ENCODE measurements around the gene INA.

INA gene

GRCh38 chr10:103259989-103260388, 16.9 kb upstream of the INA start:
- H3K4ac ChIP-seq (ENCODE audit: low read depth in 1 of 2, low read length in 2 of 2) = no peak overlapping the region
- H3K4me1 ChIP-seq (ENCODE audit: control insufficient read depth, insufficient read depth, low read depth, low read length) = no peaks in the 10 kb centered on the region
- DNase-seq = no peak
- H3K4me3 ChIP-seq (ENCODE audit: insufficient read depth in 1 of 2, low read depth in 1 of 2, low read length in 2 of 2) = no peak overlapping the region
- H2BK120ac ChIP-seq (ENCODE audit: low read depth, low read length) = no peak overlapping the region
- no peak overlapping the region for H2BK15ac ChIP-seq (ENCODE audit: low read depth, poor library complexity, severe bottlenecking)
- H3K27ac ChIP-seq (ENCODE audit: low read length, poor library complexity, severe bottlenecking) = no peak overlapping the region
- H2BK5ac ChIP-seq (ENCODE audit: low read depth, low read length, poor library complexity, severe bottlenecking) = no peak overlapping the region
- no peak overlapping the region for H3K14ac ChIP-seq (ENCODE audit: low read length in 2 of 2)
- H3K4me2 ChIP-seq (ENCODE audit: low read length, poor library complexity, severe bottlenecking) = no peak overlapping the region
- 91% methylated on average over 5 of the region's 5 CpGs for WGBS
- H4K91ac ChIP-seq (ENCODE audit: low read length) = no peak overlapping the region
- no peaks in the 10 kb centered on the region for H3K79me1 ChIP-seq (replicated peaks; ENCODE audit: low read length, poor library complexity, severe bottlenecking)
- no peak overlapping the region for H3K23ac ChIP-seq (ENCODE audit: low read length in 2 of 2)
- H3K18ac ChIP-seq (ENCODE audit: low read depth in 1 of 2, low read length in 2 of 2) = no peak overlapping the region
- H4K8ac ChIP-seq (ENCODE audit: low read length) = no peak overlapping the region
- no peaks in the 10 kb centered on the region for H3K36me3 ChIP-seq (ENCODE audit: control insufficient read depth in 1 of 2, insufficient read depth in 2 of 2, low read depth in 1 of 2, low read length in 2 of 2)
- no peak overlapping the region for H3K9ac ChIP-seq (ENCODE audit: low read length)
- no peak overlapping the region for H2BK12ac ChIP-seq (ENCODE audit: low read length in 2 of 2)
- peaks cover 10% of the 10 kb centered on the region for H3K9me3 ChIP-seq (ENCODE audit: control insufficient read depth, low read length)
- peaks cover 8 to 33% of the 10 kb centered on the region in 2 experiments for H3K27me3 ChIP-seq (ENCODE audit: control insufficient read depth in 1 of 2, insufficient read depth in 1 of 2, low read length in 2 of 2)
- H2AK5ac ChIP-seq (ENCODE audit: low read length, severe bottlenecking) = no peak overlapping the region
- H2AFZ ChIP-seq (ENCODE audit: low read depth, low read length) = no peak overlapping the region

GRCh38 chr10:103262229-103262628, 14.7 kb upstream of the INA start:
- H2BK120ac ChIP-seq (ENCODE audit: low read depth, low read length) = no peak overlapping the region
- WGBS = 72% methylated on average over 1 of the region's 3 CpGs
- no peak overlapping the region for H2BK15ac ChIP-seq (ENCODE audit: low read depth, poor library complexity, severe bottlenecking)

GRCh38 chr10:103265717-103266329, 11.1 kb upstream of the INA start:
- no peaks in the 10 kb centered on the region for H3K79me1 ChIP-seq (replicated peaks; ENCODE audit: low read length, poor library complexity, severe bottlenecking)
- no peak overlapping the region for H3K18ac ChIP-seq (ENCODE audit: low read depth in 1 of 2, low read length in 2 of 2)
- DNase-seq = peak; percentile 76
- H2BK15ac ChIP-seq (ENCODE audit: low read depth, poor library complexity, severe bottlenecking) = no peak overlapping the region
- H4K91ac ChIP-seq (ENCODE audit: low read length) = no peak overlapping the region
- no peak overlapping the region for H3K9ac ChIP-seq (ENCODE audit: low read length)
- no peak overlapping the region for H2AFZ ChIP-seq (ENCODE audit: low read depth, low read length)
- no peak overlapping the region for H3K4me2 ChIP-seq (ENCODE audit: low read length, poor library complexity, severe bottlenecking)
- H2AK5ac ChIP-seq (ENCODE audit: low read length, severe bottlenecking) = no peak overlapping the region
- no peak overlapping the region for H3K27ac ChIP-seq (ENCODE audit: low read length, poor library complexity, severe bottlenecking)
- H3K4ac ChIP-seq (ENCODE audit: low read depth in 1 of 2, low read length in 2 of 2) = no peak overlapping the region
- H3K9me3 ChIP-seq (ENCODE audit: control insufficient read depth, low read length) = no peaks in the 10 kb centered on the region
- H3K4me3 ChIP-seq (ENCODE audit: insufficient read depth in 1 of 2, low read depth in 1 of 2, low read length in 2 of 2) = no peak overlapping the region
- 38% methylated on average over 11 of the region's 11 CpGs for WGBS
- H2BK12ac ChIP-seq (ENCODE audit: low read length in 2 of 2) = no peak overlapping the region
- H3K14ac ChIP-seq (ENCODE audit: low read length in 2 of 2) = no peak overlapping the region
- H3K4me1 ChIP-seq (ENCODE audit: control insufficient read depth, insufficient read depth, low read depth, low read length) = no peaks in the 10 kb centered on the region
- no peak overlapping the region for H3K23ac ChIP-seq (ENCODE audit: low read length in 2 of 2)
- H2BK120ac ChIP-seq (ENCODE audit: low read depth, low read length) = no peak overlapping the region
- no peak overlapping the region for H2BK5ac ChIP-seq (ENCODE audit: low read depth, low read length, poor library complexity, severe bottlenecking)
- no peak overlapping the region for H4K8ac ChIP-seq (ENCODE audit: low read length)
- H3K36me3 ChIP-seq (ENCODE audit: control insufficient read depth in 1 of 2, insufficient read depth in 2 of 2, low read depth in 1 of 2, low read length in 2 of 2) = no peaks in the 10 kb centered on the region
- peaks cover 17 to 67% of the 10 kb centered on the region in 2 experiments for H3K27me3 ChIP-seq (ENCODE audit: control insufficient read depth in 1 of 2, insufficient read depth in 1 of 2, low read length in 2 of 2)

More at GRCh38 chr10:103262229-103262628, 14.7 kb upstream of the INA start:
- Histone ChIP-seq H3K14ac (ENCODE audit: low read length in 2 of 2) (no peak overlapping the region), H3K23ac (ENCODE audit: low read length in 2 of 2) (no peak overlapping the region), H3K79me1 (replicated peaks; ENCODE audit: low read length, poor library complexity, severe bottlenecking) (no peaks in the 10 kb centered on the region), H3K27me3 (ENCODE audit: control insufficient read depth in 1 of 2, insufficient read depth in 1 of 2, low read length in 2 of 2) (peaks cover 17 to 51% of the 10 kb centered on the region in 2 experiments), H3K4me2 (ENCODE audit: low read length, poor library complexity, severe bottlenecking) (no peak overlapping the region), H3K9me3 (ENCODE audit: control insufficient read depth, low read length) (peaks cover 10% of the 10 kb centered on the region), H3K4ac (ENCODE audit: low read depth in 1 of 2, low read length in 2 of 2) (no peak overlapping the region), H4K8ac (ENCODE audit: low read length) (no peak overlapping the region), H2AK5ac (ENCODE audit: low read length, severe bottlenecking) (no peak overlapping the region), H3K36me3 (ENCODE audit: control insufficient read depth in 1 of 2, insufficient read depth in 2 of 2, low read depth in 1 of 2, low read length in 2 of 2) (no peaks in the 10 kb centered on the region), H2BK5ac (ENCODE audit: low read depth, low read length, poor library complexity, severe bottlenecking) (no peak overlapping the region), H4K91ac (ENCODE audit: low read length) (no peak overlapping the region), H3K4me1 (ENCODE audit: control insufficient read depth, insufficient read depth, low read depth, low read length) (no peaks in the 10 kb centered on the region), H2AFZ (ENCODE audit: low read depth, low read length) (no peak overlapping the region), H3K9ac (ENCODE audit: low read length) (no peak overlapping the region), H3K27ac (ENCODE audit: low read length, poor library complexity, severe bottlenecking) (no peak overlapping the region), H3K18ac (ENCODE audit: low read depth in 1 of 2, low read length in 2 of 2) (no peak overlapping the region), H2BK12ac (ENCODE audit: low read length in 2 of 2) (no peak overlapping the region), H3K4me3 (ENCODE audit: insufficient read depth in 1 of 2, low read depth in 1 of 2, low read length in 2 of 2) (no peak overlapping the region)
- DNase-seq = no peak

GRCh38 chr10:103273041-103273441, 3.9 kb upstream of the INA start:
- Histone ChIP-seq H4K8ac (ENCODE audit: low read length) (no peak overlapping the region), H2BK15ac (ENCODE audit: low read depth, poor library complexity, severe bottlenecking) (no peak overlapping the region), H3K9ac (ENCODE audit: low read length) (no peak overlapping the region), H3K4ac (ENCODE audit: low read depth in 1 of 2, low read length in 2 of 2) (no peak overlapping the region), H4K91ac (ENCODE audit: low read length) (no peak overlapping the region), H2BK5ac (ENCODE audit: low read depth, low read length, poor library complexity, severe bottlenecking) (no peak overlapping the region), H3K36me3 (ENCODE audit: control insufficient read depth in 1 of 2, insufficient read depth in 2 of 2, low read depth in 1 of 2, low read length in 2 of 2) (peaks cover 0 to 3% of the 10 kb centered on the region in 2 experiments), H3K9me3 (ENCODE audit: control insufficient read depth, low read length) (no peaks in the 10 kb centered on the region), H3K4me1 (ENCODE audit: control insufficient read depth, insufficient read depth, low read depth, low read length) (peaks cover 18% of the 10 kb centered on the region), H3K14ac (ENCODE audit: low read length in 2 of 2) (no peak overlapping the region), H3K27ac (ENCODE audit: low read length, poor library complexity, severe bottlenecking) (peak overlapping the region; percentile 39), H2BK120ac (ENCODE audit: low read depth, low read length) (no peak overlapping the region), H3K4me3 (ENCODE audit: insufficient read depth in 1 of 2, low read depth in 1 of 2, low read length in 2 of 2) (no peak overlapping the region), H3K79me1 (replicated peaks; ENCODE audit: low read length, poor library complexity, severe bottlenecking) (no peaks in the 10 kb centered on the region), H3K4me2 (ENCODE audit: low read length, poor library complexity, severe bottlenecking) (no peak overlapping the region), H3K23ac (ENCODE audit: low read length in 2 of 2) (no peak overlapping the region), H2AFZ (ENCODE audit: low read depth, low read length) (no peak overlapping the region), H2BK12ac (ENCODE audit: low read length in 2 of 2) (no peak overlapping the region), H3K27me3 (ENCODE audit: control insufficient read depth in 1 of 2, insufficient read depth in 1 of 2, low read length in 2 of 2) (peaks cover 26 to 34% of the 10 kb centered on the region in 2 experiments), H3K18ac (ENCODE audit: low read depth in 1 of 2, low read length in 2 of 2) (no peak overlapping the region), H2AK5ac (ENCODE audit: low read length, severe bottlenecking) (no peak overlapping the region)
- peak; percentile 93 for DNase-seq
- WGBS = 23% methylated on average over 4 of the region's 4 CpGs
